SW480 (cell line): ENCODE measurements around the gene A3GALT2.

ENCODE experiments used
- DNase-seq: peaks from one replicate; pipeline ENCODE4 v3.0.0-alpha.2; 2016; ENCODE audit warnings: low spot score

Gene A3GALT2

DNA sequence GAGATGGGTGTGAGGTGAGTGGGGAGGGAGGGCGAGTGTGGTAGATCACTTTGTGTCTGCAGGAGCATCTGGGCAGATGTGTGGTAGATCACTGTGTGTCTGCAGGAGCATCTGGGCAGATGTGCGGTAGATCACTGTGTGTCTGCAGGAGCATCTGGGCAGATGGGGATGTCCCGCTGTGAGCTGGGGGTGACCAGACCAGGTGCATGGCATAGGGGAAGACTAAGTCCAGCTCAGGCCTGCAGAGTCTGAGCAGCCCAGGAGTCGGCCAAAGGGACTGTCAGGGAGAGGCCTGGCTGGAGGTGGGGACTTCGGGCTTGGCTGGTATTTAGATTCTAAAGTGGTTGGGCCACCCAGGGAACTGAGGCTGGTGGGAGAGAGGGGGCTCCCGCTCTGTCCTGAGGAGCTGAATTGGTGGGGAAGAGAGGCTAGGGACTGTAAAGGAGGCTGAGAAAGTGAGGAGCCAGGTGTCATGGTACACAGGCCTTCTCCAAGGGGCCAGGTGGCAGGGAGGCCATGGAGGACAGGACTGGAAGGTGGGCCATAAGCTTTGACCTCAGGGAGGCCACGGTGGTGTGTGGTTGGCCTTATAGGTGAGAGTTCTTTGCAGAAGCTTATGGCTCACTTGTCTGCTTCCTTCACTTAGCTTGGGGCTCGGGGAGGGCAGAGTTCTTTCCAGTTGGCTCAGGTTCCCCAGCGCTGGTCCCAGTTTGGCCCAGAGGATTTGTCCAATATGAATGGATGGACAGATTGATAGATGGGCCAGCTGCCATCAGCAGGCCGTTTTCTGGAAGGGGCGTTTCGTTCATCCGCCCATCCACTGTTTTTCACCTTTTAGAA, 49.0 kb downstream of the A3GALT2 start:
- no peak for DNase-seq

DNA sequence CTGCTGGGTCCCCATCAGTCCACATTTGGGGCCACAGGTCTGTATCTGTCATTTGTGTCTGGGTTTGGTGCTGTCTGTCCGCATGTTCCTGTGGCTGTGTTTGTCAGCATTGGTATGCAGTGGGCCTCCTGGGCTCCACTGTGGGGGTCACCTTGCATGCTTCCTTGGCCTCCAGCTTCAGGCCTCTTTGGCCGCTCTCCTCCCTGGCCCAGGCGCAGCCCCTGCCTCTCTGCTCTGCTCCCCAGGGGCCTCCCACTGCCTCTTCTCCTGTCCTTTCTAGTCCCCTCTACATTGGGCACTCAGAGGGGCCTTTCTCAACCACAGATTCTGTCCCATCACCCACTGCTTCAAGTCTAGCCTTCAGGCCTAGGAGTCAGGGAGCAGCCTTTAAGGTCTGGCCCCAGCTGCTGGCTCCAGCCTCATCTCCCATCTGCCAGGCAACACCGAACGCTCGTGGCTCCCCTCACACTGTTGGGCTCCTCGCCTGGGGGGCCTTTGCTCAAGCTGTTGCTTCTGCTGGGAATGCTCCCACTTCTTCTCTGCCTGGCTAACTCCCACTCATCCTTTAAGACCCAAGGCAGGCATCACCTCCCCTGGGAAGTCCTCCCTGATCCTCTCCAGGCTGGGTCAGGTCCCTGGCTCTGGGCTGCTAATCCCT, 50.0 kb downstream of the A3GALT2 start:
- no peak for DNase-seq

DNA sequence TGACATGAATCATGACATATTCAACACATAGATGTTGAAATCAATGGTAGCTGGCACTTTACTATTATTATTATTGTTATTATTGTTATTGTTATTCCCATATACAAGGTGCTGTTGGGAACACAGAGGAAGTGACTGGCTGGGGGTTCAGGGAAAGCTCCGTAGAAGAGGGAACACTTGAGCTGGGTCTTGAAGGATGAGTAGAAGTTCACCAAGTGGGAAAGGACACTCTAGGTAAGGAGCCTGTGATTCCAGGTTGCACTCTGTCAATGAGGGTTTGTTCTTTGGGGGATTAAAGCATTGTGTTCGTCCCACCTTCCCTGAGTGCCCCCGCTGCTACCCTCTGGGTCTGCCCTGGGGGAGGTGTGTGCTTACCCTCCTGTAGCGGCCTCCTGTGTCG, 50.5 kb downstream of the A3GALT2 start:
- DNase-seq, result no peak

DNA sequence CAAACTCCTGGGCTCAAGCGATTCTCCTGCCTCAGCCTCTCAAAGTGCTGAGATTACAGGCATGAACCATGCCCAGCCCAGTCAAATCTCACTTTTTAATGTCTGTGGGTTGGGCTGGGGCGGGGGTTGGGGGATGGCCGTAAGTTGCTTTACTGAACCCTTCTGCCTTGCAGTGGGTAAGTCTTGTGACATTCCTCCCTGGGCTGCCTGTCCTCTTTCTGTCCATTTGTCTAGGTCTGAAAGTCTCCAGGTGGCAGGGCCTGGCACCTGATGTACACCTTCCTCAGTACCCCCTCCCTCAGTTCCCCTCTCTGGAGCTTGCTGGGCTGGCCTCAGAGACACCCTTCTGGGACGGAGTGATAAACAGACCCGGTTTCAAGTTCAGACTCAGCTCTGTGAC, 51.3 kb downstream of the A3GALT2 start:
- DNase-seq, result no peak

DNA sequence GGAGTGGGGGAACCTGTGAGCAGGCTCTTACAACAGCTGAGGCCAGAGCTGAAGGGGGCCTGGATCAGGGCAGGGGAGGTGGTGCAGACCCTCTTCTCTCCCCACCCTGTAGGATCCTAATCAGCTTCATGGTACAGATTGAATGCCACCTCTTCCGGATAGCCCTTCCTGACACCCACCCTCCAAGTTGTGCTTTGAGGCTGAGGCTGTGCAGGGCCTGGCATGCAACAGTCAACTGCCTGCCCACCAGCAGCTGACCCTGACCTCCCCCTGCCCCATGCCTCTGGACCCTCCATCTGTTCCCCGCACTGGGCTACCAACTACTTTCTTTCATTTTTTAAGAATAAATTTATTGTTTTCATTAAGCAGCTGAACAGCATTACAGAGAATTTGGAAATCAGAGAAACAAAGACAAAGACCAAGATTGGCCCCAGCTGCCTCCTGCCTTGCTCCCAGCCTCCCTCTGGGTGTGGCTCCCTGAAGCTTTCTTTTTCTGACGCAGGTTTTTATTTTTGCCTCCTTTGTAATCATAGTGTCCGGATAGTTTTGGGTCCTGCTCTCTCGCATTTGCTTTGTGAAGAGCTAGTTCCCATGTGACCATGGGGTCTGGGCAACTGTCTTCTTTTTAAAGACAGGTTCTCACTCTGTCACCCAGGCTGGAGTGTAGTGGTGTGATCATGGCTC, 51.8 kb downstream of the A3GALT2 start:
- DNase-seq, result no peak

DNA sequence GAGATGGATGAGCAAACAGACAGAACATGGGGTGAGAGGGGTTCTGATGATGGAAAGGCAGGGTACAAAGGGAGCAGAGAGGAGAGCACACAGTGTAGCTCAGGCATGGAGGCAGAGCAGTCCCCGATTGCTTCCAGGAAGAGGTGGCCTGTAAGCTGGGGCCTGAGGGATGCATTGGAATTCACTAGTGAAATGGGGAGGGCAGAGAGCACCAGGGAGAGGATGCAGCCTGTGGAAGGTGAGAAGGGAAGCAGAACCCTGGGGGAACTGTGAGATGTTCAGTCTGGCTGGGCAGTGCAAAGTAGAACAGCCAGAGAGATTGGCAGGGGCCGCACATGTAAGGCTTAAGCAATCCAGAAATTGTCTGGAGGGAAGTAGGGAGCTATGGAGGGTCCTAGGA, 52.4 kb downstream of the A3GALT2 start:
- no peak for DNase-seq

DNA sequence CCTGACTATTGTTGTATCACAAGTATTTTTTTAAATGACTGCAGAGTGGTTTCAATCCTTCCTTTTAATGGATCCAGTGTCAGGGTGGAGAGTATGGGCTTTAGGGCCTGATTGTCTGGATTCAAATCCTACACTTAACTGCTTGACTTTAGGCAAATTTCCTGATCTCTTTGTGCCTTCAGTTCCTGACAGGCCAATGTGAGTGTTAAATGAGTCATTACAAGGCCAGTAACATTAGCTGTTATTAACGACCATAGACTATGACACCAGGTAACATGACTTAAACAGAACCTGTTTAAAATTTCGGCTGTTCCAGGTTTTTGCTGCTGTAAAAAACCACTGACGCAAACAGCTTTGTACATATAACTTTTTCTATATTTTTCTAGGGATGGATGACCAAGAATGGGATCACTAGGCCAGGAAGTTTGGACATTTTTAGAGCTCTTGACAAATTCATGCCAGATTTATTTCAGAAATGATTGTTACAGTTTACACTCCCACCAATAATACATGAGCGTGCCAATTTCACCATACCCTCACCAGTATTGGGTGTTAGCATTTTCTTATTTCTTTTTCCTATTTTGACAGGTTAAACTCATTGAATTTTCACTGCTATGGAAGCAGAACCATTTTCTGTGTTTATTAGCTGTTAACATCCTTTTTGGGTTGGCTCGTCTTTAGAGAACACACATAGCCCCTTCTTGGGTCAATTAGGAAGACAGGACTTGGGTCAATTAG, 53.3 kb downstream of the A3GALT2 start:
- no peak for DNase-seq

DNA sequence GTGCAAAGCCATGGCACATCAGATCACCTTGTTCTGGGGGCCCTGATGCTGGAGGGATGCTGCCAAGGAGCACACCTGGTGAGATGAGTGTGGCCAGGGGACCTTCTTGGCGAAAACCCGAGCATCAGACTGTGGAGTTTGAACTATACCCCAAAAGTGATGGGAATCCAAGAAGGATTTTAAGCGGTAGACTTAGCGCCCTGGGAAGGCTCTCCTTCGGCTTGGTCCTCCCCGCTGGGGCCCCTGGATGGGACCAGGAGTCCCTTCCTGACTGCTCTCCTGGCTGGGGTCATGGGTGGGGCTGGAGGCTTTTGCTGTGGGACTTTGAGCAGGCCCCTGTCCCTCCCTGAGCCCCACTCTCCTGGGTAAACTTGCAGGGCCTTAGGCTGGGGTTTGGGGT, 54.1 kb downstream of the A3GALT2 start:
- no peak for DNase-seq

DNA sequence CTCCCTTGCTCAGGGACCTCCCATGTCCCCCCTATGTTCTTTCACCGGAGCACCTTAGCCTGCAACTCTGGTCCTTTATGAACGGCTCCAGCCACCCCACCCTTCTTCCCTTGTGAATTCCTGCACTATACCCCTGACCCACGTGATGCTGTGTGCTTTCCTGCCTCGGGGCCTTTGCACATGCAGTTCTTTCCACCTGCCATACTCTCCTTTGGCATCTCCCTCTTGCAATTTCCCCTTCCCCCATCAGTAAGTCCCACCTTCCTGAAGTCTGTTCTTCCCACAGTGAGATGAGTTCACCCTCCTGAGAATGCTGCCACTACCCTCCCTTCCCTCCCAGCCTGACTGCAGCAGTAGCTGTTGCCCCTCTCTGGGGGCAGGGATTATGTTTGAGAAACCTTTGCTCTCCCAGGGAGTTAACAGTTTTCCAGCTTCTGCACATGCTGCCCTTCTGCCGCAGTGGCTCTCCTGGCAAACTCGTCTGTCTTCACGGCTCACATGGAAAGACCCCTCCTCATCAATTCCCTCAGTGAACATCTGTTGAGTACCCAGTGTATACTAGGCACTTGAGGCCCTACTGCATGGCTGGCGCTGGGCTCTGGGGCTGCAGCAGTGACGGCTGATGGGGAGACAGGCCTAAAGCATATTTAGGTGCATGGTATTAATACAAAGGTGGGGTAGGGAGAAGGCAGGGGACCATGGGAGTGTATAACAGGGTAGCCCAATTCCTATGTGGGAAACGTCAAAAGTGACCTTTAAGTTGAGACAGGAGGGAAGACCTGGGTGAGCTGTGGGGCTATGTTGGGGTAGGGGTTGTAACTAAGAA, 54.9 kb downstream of the A3GALT2 start:
- no peak for DNase-seq

DNA sequence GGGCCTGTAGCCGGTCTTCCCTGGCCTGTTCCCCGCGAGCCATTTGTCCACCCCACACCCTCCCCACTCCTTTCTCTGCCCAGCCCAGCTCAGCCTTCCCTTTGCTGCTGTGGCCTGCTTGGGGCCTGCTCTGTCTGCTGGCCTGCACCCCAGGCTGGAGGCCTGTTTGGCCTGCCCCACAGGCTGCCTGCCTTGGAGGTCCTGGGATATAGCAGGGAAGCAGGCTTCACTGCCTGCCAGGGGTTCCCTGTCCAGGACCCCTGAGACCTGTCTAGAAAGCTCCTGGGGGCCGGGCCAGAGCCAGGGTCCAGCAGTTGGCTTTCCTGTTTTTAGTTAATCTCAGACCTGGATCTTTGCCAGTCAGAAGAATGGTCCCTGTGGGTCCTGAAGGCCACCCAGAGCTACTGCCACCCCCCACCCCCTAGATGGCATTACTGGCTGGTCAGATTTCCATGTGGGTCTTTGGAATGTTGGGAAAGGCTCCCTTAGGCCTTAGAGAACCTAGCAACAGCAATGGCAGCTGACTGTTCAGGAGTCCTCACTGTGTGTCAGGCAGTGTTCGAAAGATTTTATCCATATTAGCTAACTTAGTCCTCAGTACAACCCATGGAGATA, 56.9 kb downstream of the A3GALT2 start:
- DNase-seq, result no peak

DNA sequence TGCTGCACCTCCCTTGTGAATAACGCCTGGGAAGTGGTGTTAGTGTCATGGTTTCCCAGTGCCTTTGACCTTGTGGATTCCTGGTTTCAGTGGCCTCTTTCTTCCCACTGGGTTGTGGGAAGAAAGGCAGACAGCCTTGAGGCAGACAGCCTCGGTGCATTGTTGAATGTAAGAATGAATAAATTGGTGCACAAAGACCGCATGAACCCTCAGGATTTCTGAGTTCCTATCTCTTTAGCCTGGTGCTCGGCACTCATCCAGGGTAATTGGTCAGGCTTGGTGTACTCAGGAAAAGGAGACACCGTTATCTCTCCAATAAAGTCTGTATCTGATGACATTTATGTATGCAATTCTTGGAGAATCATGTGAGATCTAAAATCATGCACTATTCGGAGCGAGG, 59.6 kb downstream of the A3GALT2 start:
- no peak for DNase-seq

DNA sequence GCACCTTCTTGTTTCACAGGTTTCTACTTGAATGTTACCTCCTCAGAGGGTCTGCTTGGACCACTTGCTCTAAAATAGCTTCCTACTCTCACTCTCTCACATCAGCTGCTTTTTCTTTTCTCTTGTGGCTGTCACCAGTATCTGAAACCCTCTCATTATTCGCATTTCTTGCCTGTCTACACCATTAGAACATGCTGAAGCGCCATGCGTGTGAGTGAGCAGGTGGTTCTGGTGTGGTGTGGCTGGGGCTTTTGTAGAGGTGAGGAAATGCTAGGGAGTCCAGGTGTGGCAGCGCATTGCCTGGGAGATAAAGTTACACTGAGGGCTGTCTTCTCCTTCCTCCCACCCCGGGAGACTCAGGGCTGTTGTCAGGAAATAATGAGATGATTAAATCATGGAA, 60.5 kb downstream of the A3GALT2 start:
- no peak for DNase-seq

DNA sequence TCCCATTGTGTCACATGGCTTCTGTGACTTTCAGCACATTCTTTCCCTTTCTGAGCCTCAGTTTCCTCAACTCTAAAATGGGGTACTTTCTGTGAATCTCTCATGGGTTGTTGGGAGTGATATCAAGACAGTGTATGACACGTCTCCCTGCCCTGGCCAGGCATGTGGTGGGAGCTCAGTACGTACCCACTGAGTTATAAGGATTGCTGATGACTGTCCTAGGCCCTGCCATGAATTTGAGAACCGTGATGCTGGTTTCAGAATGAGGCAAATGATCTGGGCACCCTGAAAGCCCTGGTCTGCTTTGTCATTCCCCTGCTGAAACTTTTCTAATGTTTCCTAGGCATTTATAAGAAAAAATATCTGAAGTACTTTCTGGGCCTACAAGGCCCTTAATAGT, 61.0 kb downstream of the A3GALT2 start:
- DNase-seq, result no peak

DNA sequence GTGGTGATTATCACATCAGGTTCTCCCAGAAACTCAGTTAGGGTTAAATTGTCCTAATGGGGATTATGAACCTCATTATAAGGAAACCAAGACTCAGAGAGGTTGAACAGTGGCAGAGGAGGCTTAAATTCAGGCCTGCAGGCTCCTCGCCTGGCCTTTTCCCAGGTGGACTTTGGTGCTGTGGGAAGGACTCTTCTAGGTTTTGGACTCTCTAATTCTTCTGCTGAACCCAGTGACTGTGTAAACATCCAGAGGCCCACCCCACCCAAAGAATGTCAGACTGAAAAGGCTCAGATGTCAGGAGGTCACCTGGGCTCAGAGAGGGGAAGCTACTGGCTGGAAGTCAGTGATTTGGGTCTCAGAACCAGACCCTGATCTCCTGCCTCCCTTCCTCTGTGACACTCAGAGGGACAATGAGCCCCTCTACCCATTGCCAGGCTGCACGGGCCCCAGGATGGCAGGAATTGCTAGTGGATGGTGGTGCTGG, 62.1 kb downstream of the A3GALT2 start:
- no peak for DNase-seq

DNA sequence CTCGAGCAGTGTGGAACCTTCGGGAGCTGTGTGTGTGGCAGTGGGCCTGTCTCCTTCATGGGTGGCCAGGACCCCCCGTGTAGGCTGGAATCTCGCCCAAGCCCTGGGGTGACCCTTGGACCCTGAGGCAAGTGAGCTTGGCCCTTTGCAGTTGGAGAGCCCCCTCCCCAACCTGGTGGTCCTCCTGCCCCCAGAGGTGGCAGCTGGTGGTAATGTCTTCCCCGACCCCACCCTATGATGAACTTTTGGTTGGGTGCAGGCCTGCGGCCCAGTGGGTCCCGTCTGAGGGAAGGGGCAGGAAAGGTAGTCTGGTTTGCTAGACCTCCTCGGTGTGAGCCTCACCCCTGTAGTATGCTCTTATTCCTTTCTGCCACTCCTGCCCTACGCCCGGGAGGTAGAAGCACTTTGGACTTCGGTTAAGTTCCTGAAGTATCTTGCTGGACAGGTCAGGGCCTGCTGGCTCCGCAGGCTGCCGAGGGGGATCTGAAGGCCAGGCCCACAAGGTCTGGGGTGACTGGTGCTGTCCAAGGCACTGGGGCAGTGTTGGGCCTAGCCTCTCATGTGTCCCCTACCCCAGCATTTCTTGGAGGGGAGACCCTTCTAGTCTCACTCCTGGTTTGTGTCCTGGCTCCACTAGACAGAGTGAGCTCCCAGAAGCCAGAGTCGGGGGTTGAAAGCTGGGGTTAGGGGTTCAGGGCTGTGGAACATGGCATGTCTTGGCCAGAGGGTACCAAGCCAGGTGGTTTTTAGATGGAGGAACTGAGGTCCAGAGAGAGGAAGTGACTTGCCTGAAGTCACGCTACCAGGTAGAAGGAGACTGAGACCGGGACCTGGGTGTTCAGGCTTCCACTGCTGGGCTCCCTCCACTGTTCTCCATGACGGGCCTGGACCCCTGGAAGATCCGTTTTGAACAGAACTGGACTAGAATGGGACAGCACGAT, 62.9 kb downstream of the A3GALT2 start:
- no peak for DNase-seq

DNA sequence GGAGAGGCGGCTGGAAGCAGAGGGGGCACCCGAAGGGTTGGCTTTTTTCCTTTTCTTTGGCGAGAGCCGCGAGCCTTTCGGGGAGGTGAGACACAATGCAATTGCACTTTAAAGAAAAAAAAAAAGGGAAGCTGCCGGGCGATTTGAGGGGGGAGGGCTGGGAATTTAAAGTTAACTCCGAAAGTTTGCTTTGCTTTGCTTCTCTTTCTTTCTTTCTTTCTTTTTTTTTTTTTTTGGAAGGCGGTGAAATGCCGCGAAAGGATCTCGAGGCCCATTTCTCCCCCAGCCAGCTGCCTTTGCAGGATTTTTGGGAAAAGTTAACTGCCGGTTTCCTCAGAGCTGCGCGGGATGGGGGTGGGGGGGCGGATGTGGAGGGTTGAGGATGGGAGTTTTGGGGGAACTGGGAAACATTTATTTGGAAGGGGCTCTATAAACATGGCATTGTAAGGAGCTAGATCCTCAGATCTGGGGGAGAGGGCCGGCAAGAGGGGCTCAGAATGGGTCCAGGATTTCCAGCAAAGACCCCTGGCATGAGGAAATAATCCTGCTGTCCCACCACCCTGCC, 63.6 kb downstream of the A3GALT2 start:
- DNase-seq, result no peak
